ENCODE results near the gene SYT5. TPM values are rescaled to one million over a fixed set of nuclear protein-coding genes. Genes with fewer than 3 reads are reported as not detected.

The SYT5 gene
- total RNA-seq, 3 donors from 2014 or later (not counting 1 experiment from before 2014, with no cell fraction given) = 4.9 to 6.1 (median 5.3) TPM

- Histone ChIP-seq H3K4me1 (ENCODE audit: control insufficient read depth, insufficient read depth, low read length) (no peaks in the 10 kb centered on the region), H3K36me3 (ENCODE audit: control insufficient read depth, insufficient read depth, low read length) (no peaks in the 10 kb centered on the region), H3K27me3 (ENCODE audit: control insufficient read depth, insufficient read depth, low read length) (no peaks in the 10 kb centered on the region), H3K4me3 (ENCODE audit: low read length) (no peak overlapping the region), H3K9me3 (ENCODE audit: control insufficient read depth, insufficient read depth, low read length) (no peaks in the 10 kb centered on the region), H3K27ac (ENCODE audit: low read length) (no peak overlapping the region)
- H3K4me1 Mint-ChIP-seq = no peaks in the 10 kb centered on the region
- TF ChIP-seq CTCF (IDR thresholded peaks at IDR 0.05) = no peak
- H3K27ac Mint-ChIP-seq = no peak overlapping the region
- H3K9me3 Mint-ChIP-seq = no peaks in the 10 kb centered on the region
- DNase-seq (no peak), ATAC-seq (no peak)
- intact Hi-C loops (cut with micrococcal nuclease) = no loop called here
- no peaks in the 10 kb centered on the region for H3K36me3 Mint-ChIP-seq
- WGBS (ENCODE audit: insufficient coverage) = 76% methylated on average over 5 of the region's 5 CpGs
- peaks cover 3 to 22% of the 10 kb centered on the region in 2 donors for H3K27me3 Mint-ChIP-seq (ENCODE audit: low read depth in 2 of 2)
- H3K4me3 Mint-ChIP-seq = no peak overlapping the region
Observed at GRCh38 chr19:55199620-55200204, 19.6 kb upstream of the SYT5 start.

- Histone ChIP-seq H3K27me3 (ENCODE audit: control insufficient read depth, insufficient read depth, low read length) (no peaks in the 10 kb centered on the region), H3K36me3 (ENCODE audit: control insufficient read depth, insufficient read depth, low read length) (no peaks in the 10 kb centered on the region), H3K9me3 (ENCODE audit: control insufficient read depth, insufficient read depth, low read length) (no peaks in the 10 kb centered on the region), H3K27ac (ENCODE audit: low read length) (no peak overlapping the region), H3K4me1 (ENCODE audit: control insufficient read depth, insufficient read depth, low read length) (no peaks in the 10 kb centered on the region), H3K4me3 (ENCODE audit: low read length) (no peak overlapping the region)
- no peaks in the 10 kb centered on the region for H3K4me1 Mint-ChIP-seq
- DNase-seq = no peak
- no peak overlapping the region for H3K4me3 Mint-ChIP-seq
- peaks cover 0 to 19% of the 10 kb centered on the region in 2 donors for H3K27me3 Mint-ChIP-seq (ENCODE audit: low read depth in 2 of 2)
- TF ChIP-seq CTCF (IDR thresholded peaks at IDR 0.05) = no peak
- no peak for ATAC-seq
- intact Hi-C loops (cut with micrococcal nuclease) = no loop called here
- no peaks in the 10 kb centered on the region for H3K9me3 Mint-ChIP-seq
- no peak overlapping the region for H3K27ac Mint-ChIP-seq
- WGBS (ENCODE audit: insufficient coverage) = 62% methylated on average over 5 of the region's 5 CpGs
- H3K36me3 Mint-ChIP-seq = no peaks in the 10 kb centered on the region
Observed at GRCh38 chr19:55198651-55199050, 18.6 kb upstream of the SYT5 start.

- Histone ChIP-seq H3K9me3 (ENCODE audit: control insufficient read depth, insufficient read depth, low read length) (no peaks in the 10 kb centered on the region), H3K27ac (ENCODE audit: low read length) (no peak overlapping the region), H3K36me3 (ENCODE audit: control insufficient read depth, insufficient read depth, low read length) (no peaks in the 10 kb centered on the region), H3K4me3 (ENCODE audit: low read length) (no peak overlapping the region), H3K4me1 (ENCODE audit: control insufficient read depth, insufficient read depth, low read length) (no peaks in the 10 kb centered on the region), H3K27me3 (ENCODE audit: control insufficient read depth, insufficient read depth, low read length) (no peaks in the 10 kb centered on the region)
- Mint-ChIP-seq H3K27me3 (ENCODE audit: low read depth in 2 of 2) (peaks cover 0 to 15% of the 10 kb centered on the region in 2 donors), H3K27ac (no peak overlapping the region), H3K4me3 (no peak overlapping the region), H3K36me3 (no peaks in the 10 kb centered on the region), H3K9me3 (no peaks in the 10 kb centered on the region), H3K4me1 (no peaks in the 10 kb centered on the region)
- 64% methylated on average over 3 of the region's 4 CpGs for WGBS (ENCODE audit: insufficient coverage)
- intact Hi-C loops (cut with micrococcal nuclease) = no loop called here
- ATAC-seq (peak in 1 of 3 donors; percentile 55), DNase-seq (peak in 1 of 2 donors; percentile 30)
- TF ChIP-seq CTCF (IDR thresholded peaks at IDR 0.05) = no peak
Observed at GRCh38 chr19:55197528-55197927, 17.4 kb upstream of the SYT5 start.

- Mint-ChIP-seq H3K27me3 (ENCODE audit: low read depth in 2 of 2) (peaks cover 0 to 12% of the 10 kb centered on the region in 2 donors), H3K4me3 (no peak overlapping the region), H3K36me3 (no peaks in the 10 kb centered on the region), H3K27ac (no peak overlapping the region), H3K9me3 (no peaks in the 10 kb centered on the region), H3K4me1 (no peaks in the 10 kb centered on the region)
- no peak for DNase-seq
- no peaks in the 10 kb centered on the region for H3K36me3 ChIP-seq (ENCODE audit: control insufficient read depth, insufficient read depth, low read length)
- no peak for ATAC-seq
- H3K27me3 ChIP-seq (ENCODE audit: control insufficient read depth, insufficient read depth, low read length) = no peaks in the 10 kb centered on the region
- no peak overlapping the region for H3K4me3 ChIP-seq (ENCODE audit: low read length)
- H3K9me3 ChIP-seq (ENCODE audit: control insufficient read depth, insufficient read depth, low read length) = no peaks in the 10 kb centered on the region
- H3K27ac ChIP-seq (ENCODE audit: low read length) = no peak overlapping the region
- no peaks in the 10 kb centered on the region for H3K4me1 ChIP-seq (ENCODE audit: control insufficient read depth, insufficient read depth, low read length)
- 89% methylated on average over 10 of the region's 10 CpGs for WGBS (ENCODE audit: insufficient coverage)
- intact Hi-C loops (cut with micrococcal nuclease) = no loop called here
- TF ChIP-seq CTCF (IDR thresholded peaks at IDR 0.05) = no peak
Observed at GRCh38 chr19:55196803-55197202, 16.7 kb upstream of the SYT5 start.
